ENCODE measurements around the gene KLK4. TPM values are rescaled to one million over a fixed set of nuclear protein-coding genes. Genes with fewer than 3 reads are reported as not detected.

Gene KLK4
- polyA plus RNA-seq, 1 experiment = not detected

DNA sequence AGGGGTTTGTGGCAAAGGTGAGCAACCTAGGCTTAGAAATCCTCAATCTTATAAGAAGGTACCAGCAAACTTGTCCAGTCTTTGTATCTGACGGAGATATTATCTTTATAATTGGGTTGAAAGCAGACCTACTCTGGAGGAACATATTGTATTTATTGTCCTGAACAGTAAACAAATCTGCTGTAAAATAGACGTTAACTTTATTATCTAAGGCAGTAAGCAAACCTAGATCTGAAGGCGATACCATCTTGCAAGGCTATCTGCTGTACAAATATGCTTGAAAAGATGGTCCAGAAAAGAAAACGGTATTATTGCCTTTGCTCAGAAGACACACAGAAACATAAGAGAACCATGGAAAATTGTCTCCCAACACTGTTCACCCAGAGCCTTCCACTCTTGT lies 41.7 kb downstream of the KLK4 start:
- POLR2A ChIA-PET = no interaction called here
- CTCF ChIA-PET = no interaction called here
- Histone ChIP-seq H3K27ac (ENCODE audit: low read depth, low read length) (no peak overlapping the region), H3K9me3 (ENCODE audit: control insufficient read depth, insufficient read depth, low read length) (no peaks in the 10 kb centered on the region), H3K27me3 (ENCODE audit: control insufficient read depth, insufficient read depth, low read length) (no peaks in the 10 kb centered on the region), H3K4me3 (ENCODE audit: low read depth, low read length) (no peak overlapping the region)
- no peak for TF ChIP-seq CTCF (IDR thresholded peaks at IDR 0.05; ENCODE audit: low read depth, low read length)
- no peak for DNase-seq (ENCODE audit: low read depth, low spot score)

GRCh38 chr19:50861496-50862286 lies 49.5 kb downstream of the KLK4 start:
- ChIA-PET CTCF (no interaction called here), POLR2A (no interaction called here)
- Histone ChIP-seq H3K27ac (ENCODE audit: low read depth, low read length) (no peak overlapping the region), H3K9me3 (ENCODE audit: control insufficient read depth, insufficient read depth, low read length) (no peaks in the 10 kb centered on the region), H3K4me3 (ENCODE audit: low read depth, low read length) (no peak overlapping the region), H3K27me3 (ENCODE audit: control insufficient read depth, insufficient read depth, low read length) (peaks cover 4% of the 10 kb centered on the region)
- no peak for DNase-seq (ENCODE audit: low read depth, low spot score)
- TF ChIP-seq CTCF (IDR thresholded peaks at IDR 0.05; ENCODE audit: low read depth, low read length) = no peak

DNA sequence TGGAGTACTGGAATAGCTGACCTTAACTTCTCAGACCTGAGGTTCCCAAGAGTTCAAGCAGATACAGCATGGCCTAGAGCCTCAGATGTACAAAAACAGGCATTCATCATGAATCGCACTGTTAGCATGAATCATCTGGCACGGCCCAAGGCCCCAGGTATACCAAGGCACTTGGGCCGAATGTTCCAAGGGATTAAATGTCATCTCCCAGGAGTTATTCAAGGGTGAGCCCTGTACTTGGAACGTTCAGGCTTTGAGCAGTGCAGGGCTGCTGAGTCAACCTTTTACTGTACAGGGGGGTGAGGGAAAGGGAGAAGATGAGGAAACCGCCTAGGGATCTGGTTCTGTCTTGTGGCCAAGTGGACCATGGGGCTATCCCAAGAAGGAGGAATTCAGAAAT lies 50.2 kb downstream of the KLK4 start:
- POLR2A ChIA-PET = no interaction called here
- no peak overlapping the region for H3K27ac ChIP-seq (ENCODE audit: low read depth, low read length)
- peaks cover 4% of the 10 kb centered on the region for H3K27me3 ChIP-seq (ENCODE audit: control insufficient read depth, insufficient read depth, low read length)
- CTCF ChIA-PET = no interaction called here
- H3K9me3 ChIP-seq (ENCODE audit: control insufficient read depth, insufficient read depth, low read length) = no peaks in the 10 kb centered on the region
- DNase-seq (ENCODE audit: low read depth, low spot score) = no peak
- H3K4me3 ChIP-seq (ENCODE audit: low read depth, low read length) = no peak overlapping the region
- no peak for TF ChIP-seq CTCF (IDR thresholded peaks at IDR 0.05; ENCODE audit: low read depth, low read length)

DNA sequence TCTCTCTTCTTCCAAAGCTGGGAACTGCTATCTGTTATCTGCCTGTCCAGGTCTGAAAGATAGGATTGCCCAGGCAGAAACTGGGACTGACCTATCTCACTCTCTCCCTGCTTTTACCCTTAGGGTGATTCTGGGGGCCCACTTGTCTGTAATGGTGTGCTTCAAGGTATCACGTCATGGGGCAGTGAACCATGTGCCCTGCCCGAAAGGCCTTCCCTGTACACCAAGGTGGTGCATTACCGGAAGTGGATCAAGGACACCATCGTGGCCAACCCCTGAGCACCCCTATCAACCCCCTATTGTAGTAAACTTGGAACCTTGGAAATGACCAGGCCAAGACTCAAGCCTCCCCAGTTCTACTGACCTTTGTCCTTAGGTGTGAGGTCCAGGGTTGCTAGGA lies 51.3 kb downstream of the KLK4 start:
- TF ChIP-seq CTCF (IDR thresholded peaks at IDR 0.05; ENCODE audit: low read depth, low read length) = no peak
- no peak overlapping the region for H3K27ac ChIP-seq (ENCODE audit: low read depth, low read length)
- H3K9me3 ChIP-seq (ENCODE audit: control insufficient read depth, insufficient read depth, low read length) = no peaks in the 10 kb centered on the region
- no peak overlapping the region for H3K4me3 ChIP-seq (ENCODE audit: low read depth, low read length)
- H3K27me3 ChIP-seq (ENCODE audit: control insufficient read depth, insufficient read depth, low read length) = peaks cover 4% of the 10 kb centered on the region
- CTCF ChIA-PET = no interaction called here
- no peak for DNase-seq (ENCODE audit: low read depth, low spot score)
- POLR2A ChIA-PET = no interaction called here

DNA sequence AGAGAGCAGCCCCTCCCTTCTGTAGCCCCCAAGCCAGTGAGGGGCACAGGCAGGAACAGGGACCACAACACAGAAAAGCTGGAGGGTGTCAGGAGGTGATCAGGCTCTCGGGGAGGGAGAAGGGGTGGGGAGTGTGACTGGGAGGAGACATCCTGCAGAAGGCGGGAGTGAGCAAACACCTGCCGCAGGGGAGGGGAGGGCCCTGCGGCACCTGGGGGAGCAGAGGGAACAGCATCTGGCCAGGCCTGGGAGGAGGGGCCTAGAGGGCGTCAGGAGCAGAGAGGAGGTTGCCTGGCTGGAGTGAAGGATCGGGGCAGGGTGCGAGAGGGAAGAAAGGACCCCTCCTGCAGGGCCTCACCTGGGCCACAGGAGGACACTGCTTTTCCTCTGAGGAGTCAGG lies 52.3 kb downstream of the KLK4 start:
- ChIA-PET POLR2A (no interaction called here), CTCF (no interaction called here)
- no peak for DNase-seq (ENCODE audit: low read depth, low spot score)
- H3K27ac ChIP-seq (ENCODE audit: low read depth, low read length) = no peak overlapping the region
- no peak for TF ChIP-seq CTCF (IDR thresholded peaks at IDR 0.05; ENCODE audit: low read depth, low read length)
- peaks cover 4% of the 10 kb centered on the region for H3K27me3 ChIP-seq (ENCODE audit: control insufficient read depth, insufficient read depth, low read length)
- no peaks in the 10 kb centered on the region for H3K9me3 ChIP-seq (ENCODE audit: control insufficient read depth, insufficient read depth, low read length)
- no peak overlapping the region for H3K4me3 ChIP-seq (ENCODE audit: low read depth, low read length)
